Memory B cell (primary cell): ENCODE measurements around the gene PDIK1L.

Experiments used
- ATAC-seq: fragments of 150-1000 bp; cut with Tn5 transposase; 2 replicates; pipeline ENCODE4 v1.10.0; 2021; ENCODE audit warnings: low read depth, mild to moderate bottlenecking, moderate library complexity
- DNase-seq, 2 donors: peaks; one replicate each; pipeline ENCODE4 v3.0.0; 2022; ENCODE audit warnings: low spot score in 2 of 2
- H3K27ac Mint-ChIP-seq: one replicate; pipeline ENCODE4 v1.8.0; 2022; ENCODE audit warnings: mild to moderate bottlenecking, moderate library complexity, mixed read lengths
- H3K27me3 Mint-ChIP-seq: one replicate; pipeline ENCODE4 v1.8.0; 2022; ENCODE audit warnings: mixed read lengths
- H3K36me3 Mint-ChIP-seq: one replicate; pipeline ENCODE4 v1.8.0; 2022; ENCODE audit warnings: mild to moderate bottlenecking, mixed read lengths
- H3K4me1 Mint-ChIP-seq: one replicate; pipeline ENCODE4 v1.8.0; 2022; ENCODE audit warnings: mixed read lengths
- H3K4me3 Mint-ChIP-seq: one replicate; pipeline ENCODE4 v1.8.0; 2022; ENCODE audit warnings: mild to moderate bottlenecking, moderate library complexity, mixed read lengths
- H3K9me3 Mint-ChIP-seq: one replicate; pipeline ENCODE4 v1.8.0; 2022; ENCODE audit warnings: mixed read lengths

PDIK1L gene

DNA sequence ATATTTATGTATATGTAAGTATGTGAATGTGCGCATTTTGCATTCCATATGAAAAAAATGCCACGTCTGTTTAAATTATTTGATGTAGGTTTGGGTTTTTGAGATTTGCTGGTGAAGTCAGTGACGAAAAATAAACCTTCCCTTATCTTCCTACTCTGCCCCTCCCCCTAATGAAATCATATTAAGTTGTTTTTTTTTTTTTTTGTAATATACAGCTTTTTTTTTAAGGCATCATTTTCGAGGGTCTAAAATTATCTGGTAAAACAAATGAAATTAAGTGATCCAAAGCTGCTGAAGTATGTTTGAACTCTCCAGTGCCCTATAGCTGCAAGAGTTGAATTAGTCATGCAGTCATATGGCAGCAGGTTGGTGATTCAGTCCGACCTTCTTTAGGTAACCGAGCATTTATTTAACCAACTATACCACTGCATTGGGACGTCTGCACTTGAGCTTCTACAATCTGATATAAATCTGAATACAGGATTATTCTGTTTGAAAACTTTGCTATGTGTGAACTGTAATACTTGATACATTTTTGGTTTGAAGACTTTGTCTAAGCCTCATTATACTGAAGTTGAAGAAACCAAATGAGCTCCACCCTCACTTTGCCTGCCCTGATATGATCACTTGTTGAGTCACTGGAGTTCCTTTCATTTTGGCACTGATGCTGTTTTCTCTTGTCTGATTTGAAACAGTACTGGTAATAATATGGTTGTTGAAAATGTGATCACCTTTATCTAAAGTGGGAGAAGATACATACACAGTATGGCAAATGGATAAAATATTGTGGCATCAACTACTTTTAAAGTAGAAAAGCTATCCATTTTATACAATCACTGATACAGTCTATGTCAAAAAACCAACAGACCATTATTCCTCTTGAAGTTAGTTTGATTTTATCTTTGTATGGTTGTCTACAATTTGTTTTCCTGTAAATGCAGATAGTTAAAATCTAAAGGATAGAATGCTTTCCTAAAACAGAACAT lies 11.7 kb downstream of the PDIK1L start:
- no peak for ATAC-seq
- peaks cover 12% of the 10 kb centered on the region for H3K4me1 Mint-ChIP-seq
- H3K36me3 Mint-ChIP-seq = peaks cover 7% of the 10 kb centered on the region
- peaks cover 5% of the 10 kb centered on the region for H3K27me3 Mint-ChIP-seq
- H3K9me3 Mint-ChIP-seq = no peaks in the 10 kb centered on the region
- H3K27ac Mint-ChIP-seq = no peak overlapping the region
- no peak for DNase-seq
- no peak overlapping the region for H3K4me3 Mint-ChIP-seq

DNA sequence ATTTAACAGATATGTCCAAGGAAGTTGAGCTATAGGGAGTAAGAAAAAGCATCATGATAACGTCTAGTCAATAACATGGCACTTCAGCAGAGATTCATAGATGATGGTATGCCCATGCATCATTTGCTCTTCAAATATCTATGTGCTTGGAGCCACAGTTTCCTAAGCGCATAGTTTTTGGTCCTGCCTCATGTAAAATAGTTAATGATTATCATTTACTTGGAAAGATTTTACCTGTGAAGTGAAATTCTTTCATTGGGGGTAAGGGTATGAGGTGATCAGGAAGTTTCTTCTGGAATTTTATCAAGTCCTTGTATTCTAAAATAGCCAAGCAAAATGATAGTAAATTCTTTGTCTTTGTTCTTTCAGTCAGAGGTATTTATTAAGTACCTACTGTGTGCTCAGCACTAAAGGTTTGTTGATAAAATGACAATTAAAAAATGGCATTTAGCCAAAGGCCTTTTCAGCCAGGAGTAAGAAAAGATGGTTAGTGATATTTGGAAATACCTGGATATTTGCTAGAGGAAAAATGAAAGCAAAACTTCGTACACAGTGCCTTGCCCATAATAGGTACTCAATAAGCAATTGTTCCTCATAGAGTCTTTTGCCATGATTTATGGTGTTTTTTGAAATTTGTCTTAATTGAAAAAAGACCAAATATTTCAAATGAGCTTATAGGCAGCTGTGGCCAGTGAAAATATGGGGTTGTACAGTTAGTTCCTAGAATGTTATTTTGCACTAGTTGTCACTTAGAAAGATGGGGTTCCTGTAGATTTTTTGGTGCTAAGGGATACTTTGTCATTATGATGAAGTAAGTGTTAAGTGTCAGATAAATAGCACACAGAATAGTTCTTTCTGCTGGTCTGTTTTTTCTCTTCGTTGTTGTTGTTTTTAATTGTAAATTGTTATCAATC lies 13.1 kb downstream of the PDIK1L start:
- peaks cover 13% of the 10 kb centered on the region for H3K4me1 Mint-ChIP-seq
- no peak overlapping the region for H3K27ac Mint-ChIP-seq
- no peak overlapping the region for H3K4me3 Mint-ChIP-seq

DNA sequence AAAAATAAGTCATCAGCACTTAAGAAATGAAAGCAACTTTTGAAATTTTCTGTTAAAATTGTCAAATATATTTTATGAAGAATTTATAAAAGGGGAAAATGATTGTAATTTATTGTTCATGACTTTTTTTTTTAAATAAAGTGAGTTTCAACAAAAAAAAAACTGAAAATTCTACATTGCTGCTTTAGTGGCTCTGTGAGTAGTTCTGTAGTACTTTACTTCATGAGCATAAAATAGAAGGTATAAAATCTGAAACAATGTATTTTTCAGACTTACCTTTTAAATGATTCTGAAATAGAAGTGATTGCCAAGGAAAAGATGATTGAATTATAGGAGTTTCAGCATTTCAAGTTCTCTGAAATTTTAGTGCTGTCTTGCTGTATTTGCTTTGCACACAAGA lies 13.8 kb downstream of the PDIK1L start:
- no peak overlapping the region for H3K4me3 Mint-ChIP-seq
- no peak for ATAC-seq
- H3K36me3 Mint-ChIP-seq = peaks cover 7% of the 10 kb centered on the region
- no peaks in the 10 kb centered on the region for H3K9me3 Mint-ChIP-seq
- no peak for DNase-seq
- H3K4me1 Mint-ChIP-seq = peaks cover 11% of the 10 kb centered on the region
- H3K27ac Mint-ChIP-seq = no peak overlapping the region
- peaks cover 8% of the 10 kb centered on the region for H3K27me3 Mint-ChIP-seq

More for the DNA sequence above, 13.1 kb downstream of the PDIK1L start:
- Mint-ChIP-seq H3K9me3 (no peaks in the 10 kb centered on the region), H3K36me3 (peaks cover 7% of the 10 kb centered on the region), H3K27me3 (peaks cover 8% of the 10 kb centered on the region)
- no peak for DNase-seq
- ATAC-seq = no peak

DNA sequence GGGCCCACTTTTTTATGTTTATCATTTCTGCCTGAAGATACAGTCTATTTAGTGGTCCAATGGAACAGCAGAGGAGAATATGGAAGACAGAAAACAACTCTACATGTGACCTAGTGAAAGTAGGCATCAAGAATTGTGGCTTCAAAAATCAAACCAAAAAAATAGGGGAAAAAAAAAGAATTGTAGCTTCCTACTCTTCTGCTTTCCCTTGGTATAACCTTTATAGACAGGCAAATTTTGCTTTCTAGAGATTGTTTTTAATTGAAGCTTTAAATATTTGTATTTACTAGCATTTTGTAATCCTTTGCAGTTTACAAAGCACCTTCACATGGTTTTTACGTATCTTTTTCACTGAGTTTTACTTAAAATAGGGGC lies 14.3 kb downstream of the PDIK1L start:
- H3K27ac Mint-ChIP-seq = no peak overlapping the region
- peaks cover 11% of the 10 kb centered on the region for H3K4me1 Mint-ChIP-seq
- ATAC-seq (no peak), DNase-seq (no peak)
- no peaks in the 10 kb centered on the region for H3K9me3 Mint-ChIP-seq
- H3K4me3 Mint-ChIP-seq = no peak overlapping the region
- H3K27me3 Mint-ChIP-seq = peaks cover 8% of the 10 kb centered on the region
- peaks cover 7% of the 10 kb centered on the region for H3K36me3 Mint-ChIP-seq

DNA sequence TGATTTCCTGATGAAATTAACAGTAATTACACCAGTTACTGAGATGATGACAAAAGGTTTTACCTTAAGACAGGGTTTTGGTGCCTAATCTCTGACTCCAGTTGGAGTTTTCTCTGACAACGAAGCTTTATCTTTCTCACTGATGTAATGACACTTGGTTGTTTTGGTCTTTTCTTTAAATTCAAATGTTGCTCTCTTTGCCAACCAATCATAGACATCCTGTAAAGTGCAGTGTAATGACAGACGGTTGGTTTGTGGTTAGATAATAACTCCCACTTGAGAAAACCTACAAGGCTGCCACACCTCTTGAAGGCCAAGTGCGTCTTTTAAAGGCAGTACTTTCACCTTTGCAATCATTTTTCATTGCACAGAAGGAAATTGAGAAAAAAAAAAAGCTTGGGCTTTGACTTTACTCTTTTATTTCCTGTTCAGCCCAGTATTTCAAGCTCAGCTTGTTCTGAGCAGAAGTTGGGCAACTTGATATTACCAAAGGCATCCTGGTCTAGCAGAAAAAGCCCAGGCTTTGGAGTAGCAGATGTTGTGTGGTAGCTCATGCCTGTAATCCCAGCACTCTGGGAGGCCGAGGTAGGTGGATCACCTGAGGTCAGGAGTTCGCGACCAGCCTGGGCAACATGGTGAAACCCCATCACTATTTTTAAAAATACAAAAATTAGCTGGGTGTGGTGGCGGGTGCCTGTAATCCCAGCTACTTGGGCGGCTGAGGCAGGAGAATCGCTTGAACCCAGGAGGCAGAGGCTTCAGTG lies 14.9 kb downstream of the PDIK1L start:
- no peak for DNase-seq
- H3K27me3 Mint-ChIP-seq = peaks cover 11% of the 10 kb centered on the region
- no peak overlapping the region for H3K4me3 Mint-ChIP-seq
- ATAC-seq = peak; percentile 80
- H3K27ac Mint-ChIP-seq = no peak overlapping the region
- H3K4me1 Mint-ChIP-seq = peaks cover 11% of the 10 kb centered on the region
- H3K36me3 Mint-ChIP-seq = peaks cover 7% of the 10 kb centered on the region
- no peaks in the 10 kb centered on the region for H3K9me3 Mint-ChIP-seq

DNA sequence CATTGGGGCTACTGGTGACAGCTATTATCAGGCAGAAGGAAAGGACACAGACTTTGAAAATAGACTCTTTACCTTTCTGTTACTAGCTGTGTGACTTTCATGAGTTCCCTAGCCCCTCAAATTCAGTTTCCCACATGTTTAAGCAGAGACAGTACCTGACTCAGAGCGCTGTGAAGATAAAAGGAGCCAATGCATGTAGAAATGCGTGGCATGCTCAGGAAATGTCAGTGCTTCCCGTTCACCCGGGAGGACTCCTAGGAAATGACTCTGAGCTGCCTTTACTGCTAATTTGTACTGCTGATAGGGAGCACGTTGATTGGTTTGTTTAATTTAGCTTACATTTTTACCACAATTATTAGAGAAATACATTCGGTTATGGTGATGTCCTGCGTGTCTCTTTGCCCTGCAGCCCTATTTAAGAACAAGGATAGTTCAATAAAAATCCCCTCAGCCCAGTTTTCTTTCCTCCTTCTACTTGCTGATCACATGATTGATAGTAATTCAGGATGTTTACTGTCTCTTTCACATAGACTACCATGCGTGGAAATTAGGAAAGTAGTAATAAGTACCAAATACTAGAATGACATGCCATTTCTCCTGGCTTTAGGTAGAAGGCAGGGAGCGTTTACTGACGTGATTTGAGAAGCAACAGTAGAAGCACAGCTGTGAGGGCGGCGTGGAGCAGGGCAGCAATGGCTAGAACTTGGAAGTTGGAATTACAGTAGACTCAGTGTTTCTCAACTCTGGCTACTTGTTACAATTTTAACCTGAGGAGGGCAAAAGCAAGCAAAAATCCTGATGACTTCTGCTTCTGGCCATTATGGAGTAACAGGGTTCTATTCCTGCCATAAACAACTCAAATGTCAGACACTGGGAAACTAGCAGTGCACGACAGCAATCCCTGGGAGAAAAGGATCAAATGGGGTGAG lies 15.9 kb downstream of the PDIK1L start:
- Mint-ChIP-seq H3K4me1 (peaks cover 11% of the 10 kb centered on the region), H3K27ac (no peak overlapping the region)
- DNase-seq = no peak

DNA sequence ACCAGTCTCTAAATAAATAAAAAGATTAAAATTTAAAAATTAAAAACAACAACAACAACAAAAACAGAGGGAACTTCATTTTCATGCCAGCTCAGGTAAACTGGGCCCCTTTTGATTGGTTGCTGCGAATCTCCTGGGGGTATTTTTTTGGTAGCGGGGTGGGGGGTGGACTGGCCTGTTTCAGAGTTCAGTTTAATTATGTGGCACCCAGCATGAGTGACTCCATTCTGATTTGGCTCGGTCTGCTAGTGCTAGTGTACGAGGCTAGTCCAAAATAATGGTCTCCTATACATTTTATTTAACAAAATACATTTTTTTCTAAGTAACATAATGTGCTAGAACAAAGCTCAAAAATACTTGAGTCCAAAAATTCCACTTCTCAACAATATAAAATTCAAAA lies 18.2 kb downstream of the PDIK1L start:
- H3K27me3 Mint-ChIP-seq = peaks cover 14% of the 10 kb centered on the region
- DNase-seq = no peak
- H3K36me3 Mint-ChIP-seq = peaks cover 2% of the 10 kb centered on the region
- no peak overlapping the region for H3K4me3 Mint-ChIP-seq
- H3K9me3 Mint-ChIP-seq = no peaks in the 10 kb centered on the region
- peaks cover 8% of the 10 kb centered on the region for H3K4me1 Mint-ChIP-seq
- H3K27ac Mint-ChIP-seq = no peak overlapping the region
- no peak for ATAC-seq

More for the DNA sequence above, 15.9 kb downstream of the PDIK1L start:
- Mint-ChIP-seq H3K4me3 (no peak overlapping the region), H3K36me3 (peaks cover 4% of the 10 kb centered on the region), H3K27me3 (peaks cover 13% of the 10 kb centered on the region), H3K9me3 (no peaks in the 10 kb centered on the region)
- no peak for ATAC-seq

DNA sequence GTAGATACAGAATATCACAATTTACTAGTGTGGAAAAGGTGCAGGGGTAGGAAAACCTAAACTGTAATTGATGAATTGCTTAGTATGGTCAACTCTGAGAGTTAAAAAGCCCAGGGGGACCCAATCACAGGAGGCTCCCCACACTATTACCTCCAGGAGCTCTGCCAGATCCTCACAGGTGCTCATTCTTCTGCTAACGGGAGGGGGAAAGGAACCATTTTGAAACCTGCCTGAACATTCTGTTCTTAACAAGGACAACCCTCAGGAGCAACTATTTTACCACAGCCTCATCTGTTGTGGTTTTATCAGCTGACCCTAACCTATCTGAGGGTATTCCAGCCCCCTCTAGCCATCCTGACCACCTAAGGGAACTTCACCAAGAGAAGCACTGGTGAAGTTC lies 19.1 kb downstream of the PDIK1L start:
- no peak for ATAC-seq
- DNase-seq = no peak
- Mint-ChIP-seq H3K4me3 (no peak overlapping the region), H3K27me3 (peaks cover 14% of the 10 kb centered on the region), H3K27ac (no peak overlapping the region), H3K4me1 (peaks cover 8% of the 10 kb centered on the region), H3K36me3 (peaks cover 2% of the 10 kb centered on the region), H3K9me3 (no peaks in the 10 kb centered on the region)

DNA sequence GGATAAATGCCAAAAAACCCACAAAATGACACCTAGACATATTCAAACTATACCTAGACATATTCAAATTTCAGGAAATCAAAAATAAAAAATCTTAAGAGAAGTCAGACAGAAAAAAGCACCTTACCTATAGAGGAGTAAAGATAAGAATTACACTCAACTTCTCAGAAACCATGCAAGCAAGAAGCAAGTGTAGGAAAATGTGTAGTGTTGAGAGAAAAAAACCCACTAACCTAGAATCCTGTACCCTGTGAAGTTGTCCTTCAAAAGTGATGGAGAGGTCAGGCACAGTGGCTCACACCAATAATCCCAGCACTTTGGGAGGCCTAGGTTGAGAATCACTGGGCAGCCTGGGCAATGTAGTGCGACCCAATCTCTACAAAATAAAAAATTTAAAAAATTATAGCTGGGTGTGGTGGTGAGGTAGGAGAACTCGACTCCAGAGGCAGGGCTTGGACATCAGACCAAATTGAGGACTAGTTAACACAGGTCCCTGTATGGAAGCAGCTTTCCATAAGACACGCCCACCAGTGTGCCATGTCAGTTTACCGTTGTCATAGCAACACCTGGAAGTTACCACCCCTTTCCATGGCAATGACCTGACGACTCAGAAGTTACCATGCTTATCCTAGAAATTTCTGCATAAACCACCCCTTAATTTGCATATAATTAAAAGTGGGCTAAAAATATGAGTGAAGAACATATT lies 20.7 kb downstream of the PDIK1L start:
- no peak for DNase-seq
- H3K36me3 Mint-ChIP-seq = peaks cover 2% of the 10 kb centered on the region
- no peak for ATAC-seq
- H3K9me3 Mint-ChIP-seq = no peaks in the 10 kb centered on the region
- H3K27me3 Mint-ChIP-seq = peaks cover 14% of the 10 kb centered on the region
- peaks cover 5% of the 10 kb centered on the region for H3K4me1 Mint-ChIP-seq
- no peak overlapping the region for H3K27ac Mint-ChIP-seq
- no peak overlapping the region for H3K4me3 Mint-ChIP-seq

DNA sequence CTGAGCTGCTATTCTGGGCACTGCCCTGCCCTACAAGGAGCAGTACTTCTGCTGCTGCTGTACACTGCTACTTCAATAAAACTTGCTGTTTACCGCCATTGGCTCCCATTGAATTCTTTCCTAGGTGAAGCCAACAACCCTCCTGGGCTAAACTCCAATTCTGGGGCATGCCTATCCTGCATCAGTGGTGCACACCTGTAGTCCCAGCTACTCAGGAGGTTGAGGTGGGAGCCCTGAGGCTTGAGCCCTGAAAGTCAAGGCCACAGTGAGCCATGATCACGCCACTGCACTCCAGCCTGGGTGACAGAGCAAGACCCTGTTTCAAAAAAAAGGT lies 21.2 kb downstream of the PDIK1L start:
- Mint-ChIP-seq H3K36me3 (peaks cover 2% of the 10 kb centered on the region), H3K4me3 (no peak overlapping the region), H3K9me3 (no peaks in the 10 kb centered on the region), H3K27ac (no peak overlapping the region), H3K4me1 (peaks cover 2% of the 10 kb centered on the region), H3K27me3 (peaks cover 12% of the 10 kb centered on the region)
- ATAC-seq (no peak), DNase-seq (no peak)

DNA sequence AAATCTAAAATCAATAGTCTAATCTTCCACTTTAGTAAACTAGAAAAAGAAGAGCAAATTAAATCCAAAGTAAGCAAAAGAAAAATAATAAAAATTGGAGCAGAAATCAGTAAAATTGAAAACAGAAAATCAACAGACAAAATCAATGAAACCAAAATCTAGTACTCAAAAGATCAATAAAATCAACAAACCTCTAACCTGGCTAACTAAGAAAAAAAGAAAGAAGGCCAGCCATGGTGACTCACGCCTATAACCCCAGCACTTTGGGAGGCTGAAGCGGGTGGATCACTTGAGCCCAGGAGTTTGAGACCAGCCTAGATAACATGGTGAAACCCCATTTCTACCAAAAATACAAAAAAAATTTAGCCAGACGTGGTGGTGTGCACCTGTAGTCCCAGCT lies 22.8 kb downstream of the PDIK1L start:
- no peak overlapping the region for H3K4me3 Mint-ChIP-seq
- peaks cover 2% of the 10 kb centered on the region for H3K36me3 Mint-ChIP-seq
- H3K27ac Mint-ChIP-seq = no peak overlapping the region
- peaks cover 7% of the 10 kb centered on the region for H3K27me3 Mint-ChIP-seq
- no peaks in the 10 kb centered on the region for H3K9me3 Mint-ChIP-seq
- ATAC-seq (no peak), DNase-seq (no peak)
- no peaks in the 10 kb centered on the region for H3K4me1 Mint-ChIP-seq

DNA sequence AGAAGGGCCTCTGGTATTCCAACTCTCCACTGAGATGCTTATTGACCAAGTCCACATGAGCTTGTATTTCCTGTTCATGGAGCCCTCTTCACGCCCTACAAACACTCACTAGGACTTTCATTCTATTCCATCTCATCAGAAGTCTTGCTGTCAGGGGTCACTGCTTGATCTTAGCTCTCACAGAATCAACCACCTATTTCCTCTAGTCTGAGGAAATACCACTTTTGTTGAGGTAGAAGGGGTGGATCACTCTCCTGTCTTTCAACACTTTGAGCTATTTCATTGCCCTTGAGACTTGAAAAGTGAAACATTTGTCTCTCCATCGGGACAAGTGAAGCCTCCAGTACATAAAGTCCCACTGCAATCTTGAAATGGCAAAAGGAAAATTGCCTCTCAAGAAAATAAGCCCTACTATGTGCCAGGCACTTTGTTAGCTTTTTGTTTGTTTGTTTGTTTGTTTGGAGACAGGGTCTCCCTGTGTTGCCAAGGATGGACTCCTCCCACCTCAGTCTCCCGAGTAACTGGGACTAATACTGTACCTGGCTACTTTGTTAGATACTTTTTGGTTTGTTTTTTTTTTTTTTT lies 27.4 kb downstream of the PDIK1L start:
- Mint-ChIP-seq H3K9me3 (no peaks in the 10 kb centered on the region), H3K27ac (no peak overlapping the region), H3K4me3 (no peak overlapping the region), H3K36me3 (no peaks in the 10 kb centered on the region), H3K4me1 (no peaks in the 10 kb centered on the region), H3K27me3 (peaks cover 3% of the 10 kb centered on the region)
- DNase-seq = no peak
- ATAC-seq = no peak
